ENCODE data around the gene AHRR. TPM values are rescaled to one million over a fixed set of nuclear protein-coding genes. Genes with fewer than 3 reads are reported as not detected.

Gene AHRR
- total and polyA plus RNA-seq, 2 of the 4 experiments (the other 2 are of a cell fraction), result 15.6 to 37.1 TPM

DNA sequence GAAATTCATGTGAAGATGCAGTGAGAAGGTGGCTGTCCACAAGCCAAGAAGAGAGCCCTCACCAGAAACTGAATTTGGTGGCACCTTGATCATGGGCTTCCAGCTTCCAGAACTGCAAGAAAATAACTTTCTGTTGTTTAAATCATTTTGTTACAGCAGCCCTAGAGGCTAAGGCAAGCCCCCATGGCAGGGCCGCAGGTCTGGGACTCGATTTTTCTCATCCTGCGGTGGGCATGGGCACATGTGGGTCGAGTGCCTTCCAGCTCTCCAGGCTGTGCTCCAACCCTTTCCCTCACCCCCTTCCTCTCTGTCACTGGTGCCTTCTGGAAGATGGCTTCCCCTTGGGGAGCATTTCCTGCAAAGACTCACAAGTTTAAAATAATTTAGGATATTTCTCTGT lies 40.7 kb downstream of the AHRR start:
- Histone ChIP-seq H2BK15ac (ENCODE audit: low read depth, low read length) (no peak overlapping the region), H3K4me1 (ENCODE audit: control insufficient read depth, insufficient read depth, low read length) (peaks cover 6% of the 10 kb centered on the region), H3K4me2 (ENCODE audit: low read depth, low read length) (no peak overlapping the region), H3K9me3 (ENCODE audit: control insufficient read depth, insufficient read depth, low read length) (peaks cover 6% of the 10 kb centered on the region; the same call in 1 of the 2 replicates), H3K18ac (ENCODE audit: low read depth, low read length) (no peak overlapping the region), H4K91ac (ENCODE audit: insufficient read depth, low read depth, low read length) (no peak overlapping the region), H4K20me1 (ENCODE audit: insufficient read depth, low read length) (no peaks in the 10 kb centered on the region; the same call in 1 of the 2 replicates), H3K36me3 (ENCODE audit: control insufficient read depth, insufficient read depth, low read length) (peaks cover 53% of the 10 kb centered on the region), H3K27me3 (ENCODE audit: control insufficient read depth, insufficient read depth, low read length) (no peaks in the 10 kb centered on the region), H2BK5ac (ENCODE audit: low read depth, low read length, poor library complexity, severe bottlenecking) (no peak overlapping the region), H3K56ac (ENCODE audit: extremely low read depth, insufficient read depth, low read length) (no peak overlapping the region), H2AFZ (replicated peaks; ENCODE audit: low read length, poor library complexity) (no peak overlapping the region), H4K5ac (ENCODE audit: low read depth, low read length) (no peak overlapping the region), H3K9ac (ENCODE audit: low read depth, low read length) (no peak overlapping the region), H3K79me1 (ENCODE audit: low read depth in 1 of 2, low read length in 2 of 2) (peaks cover 27 to 58% of the 10 kb centered on the region in 2 experiments), H4K8ac (ENCODE audit: low read depth in 2 of 2, low read length in 2 of 2) (no peak overlapping the region), H3K9me1 (ENCODE audit: insufficient read depth, low read length) (peaks cover 6% of the 10 kb centered on the region), H3K4ac (ENCODE audit: low read depth, low read length) (no peak overlapping the region), H3K27ac (ENCODE audit: insufficient read depth, low read length) (no peak overlapping the region), H2AK5ac (ENCODE audit: low read depth, low read length) (no peak overlapping the region), H2AK9ac (replicated peaks; ENCODE audit: low read depth, low read length, poor library complexity) (no peak overlapping the region), H3K23ac (ENCODE audit: low read depth, low read length) (no peak overlapping the region), H3K14ac (replicated peaks; ENCODE audit: low read depth, low read length) (no peak overlapping the region), H2BK120ac (ENCODE audit: low read depth, low read length) (no peak overlapping the region), H2BK20ac (ENCODE audit: low read depth, low read length) (no peak overlapping the region), H3K4me3 (ENCODE audit: insufficient read depth, low read depth, low read length) (no peak overlapping the region)
- no CpG with 5 or more reads among the region's 4 CpGs for WGBS, 2 experiments (ENCODE audit: extremely low coverage in 2 of 2, insufficient read length in 1 of 2)
- in situ Hi-C loops (cut with MboI; ENCODE audit: low sequenced_read_pairs) (no loop called here), dilution Hi-C loops (cut with HindIII; ENCODE audit: low sequenced_read_pairs, unreplicated experiment) (no loop called here), intact Hi-C loops (cut with micrococcal nuclease) (no loop called here)
- CTCF ChIA-PET, result no interaction called here
- ATAC-seq (ENCODE audit: low read depth) (no peak), DNase-seq (no peak)
- TF ChIP-seq RAD21 (IDR thresholded peaks at IDR 0.05; ENCODE audit: low read length), result no peak
- TF ChIP-seq, protein P1, sequence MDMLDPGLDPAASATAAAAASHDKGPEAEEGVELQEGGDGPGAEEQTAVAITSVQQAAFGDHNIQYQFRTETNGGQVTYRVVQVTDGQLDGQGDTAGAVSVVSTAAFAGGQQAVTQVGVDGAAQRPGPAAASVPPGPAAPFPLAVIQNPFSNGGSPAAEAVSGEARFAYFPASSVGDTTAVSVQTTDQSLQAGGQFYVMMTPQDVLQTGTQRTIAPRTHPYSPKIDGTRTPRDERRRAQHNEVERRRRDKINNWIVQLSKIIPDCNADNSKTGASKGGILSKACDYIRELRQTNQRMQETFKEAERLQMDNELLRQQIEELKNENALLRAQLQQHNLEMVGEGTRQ (IDR thresholded peaks at IDR 0.05; ENCODE audit: low read depth, low read length), result no peak
- TF ChIP-seq MAZ (IDR thresholded peaks at IDR 0.05; ENCODE audit: borderline replicate concordance, low read depth, low read length), result no peak
- no peak for TF ChIP-seq MAFK (IDR thresholded peaks at IDR 0.05; ENCODE audit: low read depth, low read length)
- TF ChIP-seq RCOR1 (IDR thresholded peaks at IDR 0.05; ENCODE audit: insufficient replicate concordance, low read length), result no peak
- no peak for TF ChIP-seq CEBPB (IDR thresholded peaks at IDR 0.05; ENCODE audit: low read depth, low read length)
- TF ChIP-seq BHLHE40 (IDR thresholded peaks at IDR 0.05; ENCODE audit: low read depth, low read length), result no peak
- no peak for TF ChIP-seq FOS (IDR thresholded peaks at IDR 0.05; ENCODE audit: low read depth, low read length)
- TF ChIP-seq, protein P2, sequence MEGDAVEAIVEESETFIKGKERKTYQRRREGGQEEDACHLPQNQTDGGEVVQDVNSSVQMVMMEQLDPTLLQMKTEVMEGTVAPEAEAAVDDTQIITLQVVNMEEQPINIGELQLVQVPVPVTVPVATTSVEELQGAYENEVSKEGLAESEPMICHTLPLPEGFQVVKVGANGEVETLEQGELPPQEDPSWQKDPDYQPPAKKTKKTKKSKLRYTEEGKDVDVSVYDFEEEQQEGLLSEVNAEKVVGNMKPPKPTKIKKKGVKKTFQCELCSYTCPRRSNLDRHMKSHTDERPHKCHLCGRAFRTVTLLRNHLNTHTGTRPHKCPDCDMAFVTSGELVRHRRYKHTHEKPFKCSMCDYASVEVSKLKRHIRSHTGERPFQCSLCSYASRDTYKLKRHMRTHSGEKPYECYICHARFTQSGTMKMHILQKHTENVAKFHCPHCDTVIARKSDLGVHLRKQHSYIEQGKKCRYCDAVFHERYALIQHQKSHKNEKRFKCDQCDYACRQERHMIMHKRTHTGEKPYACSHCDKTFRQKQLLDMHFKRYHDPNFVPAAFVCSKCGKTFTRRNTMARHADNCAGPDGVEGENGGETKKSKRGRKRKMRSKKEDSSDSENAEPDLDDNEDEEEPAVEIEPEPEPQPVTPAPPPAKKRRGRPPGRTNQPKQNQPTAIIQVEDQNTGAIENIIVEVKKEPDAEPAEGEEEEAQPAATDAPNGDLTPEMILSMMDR (conservative IDR thresholded peaks at IDR 0.05; ENCODE audit: low read depth, low read length), result no peak
- no peak for TF ChIP-seq POLR2A (IDR thresholded peaks at IDR 0.05; ENCODE audit: low read depth, low read length)
- no peak for TF ChIP-seq SMC3 (IDR thresholded peaks at IDR 0.05; ENCODE audit: low read depth, low read length)
- TF ChIP-seq CHD1 (IDR thresholded peaks at IDR 0.05; ENCODE audit: low read depth, low read length), result no peak
- no peak for TF ChIP-seq MXI1 (IDR thresholded peaks at IDR 0.05; ENCODE audit: borderline replicate concordance, low read depth, low read length)
- no peak for TF ChIP-seq NFE2L2 (IDR thresholded peaks at IDR 0.05; ENCODE audit: low read depth, low read length)
- no peak for TF ChIP-seq RFX5 (IDR thresholded peaks at IDR 0.05; ENCODE audit: low read depth, low read length)
- TF ChIP-seq, protein P3, sequence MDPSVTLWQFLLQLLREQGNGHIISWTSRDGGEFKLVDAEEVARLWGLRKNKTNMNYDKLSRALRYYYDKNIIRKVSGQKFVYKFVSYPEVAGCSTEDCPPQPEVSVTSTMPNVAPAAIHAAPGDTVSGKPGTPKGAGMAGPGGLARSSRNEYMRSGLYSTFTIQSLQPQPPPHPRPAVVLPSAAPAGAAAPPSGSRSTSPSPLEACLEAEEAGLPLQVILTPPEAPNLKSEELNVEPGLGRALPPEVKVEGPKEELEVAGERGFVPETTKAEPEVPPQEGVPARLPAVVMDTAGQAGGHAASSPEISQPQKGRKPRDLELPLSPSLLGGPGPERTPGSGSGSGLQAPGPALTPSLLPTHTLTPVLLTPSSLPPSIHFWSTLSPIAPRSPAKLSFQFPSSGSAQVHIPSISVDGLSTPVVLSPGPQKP (IDR thresholded peaks at IDR 0.05; ENCODE audit: borderline replicate concordance, low read depth, low read length), result no peak
- POLR2A ChIA-PET (ENCODE audit: unreplicated experiment), result no interaction called here
- no TSS peak for BruUV-seq (replicated peaks)
